ENCODE results near the gene GOSR2.
"Not testable (repeated sequence)": the region's sequence is repeated elsewhere in the genome, so short reads cannot be mapped to it uniquely, and the experiment has no call there.

The GOSR2 gene

GRCh38 chr17:46935658-46936266 lies 12.8 kb downstream of the GOSR2 start:
- DNase-seq, result no peak

- peak; percentile 40 for DNase-seq
These were observed 17.9 kb downstream of the GOSR2 start for GRCh38 chr17:46940692-46941404.

- DNase-seq, result peak; percentile 43
These were observed 19.7 kb downstream of the GOSR2 start for GRCh38 chr17:46942441-46943217.

DNA sequence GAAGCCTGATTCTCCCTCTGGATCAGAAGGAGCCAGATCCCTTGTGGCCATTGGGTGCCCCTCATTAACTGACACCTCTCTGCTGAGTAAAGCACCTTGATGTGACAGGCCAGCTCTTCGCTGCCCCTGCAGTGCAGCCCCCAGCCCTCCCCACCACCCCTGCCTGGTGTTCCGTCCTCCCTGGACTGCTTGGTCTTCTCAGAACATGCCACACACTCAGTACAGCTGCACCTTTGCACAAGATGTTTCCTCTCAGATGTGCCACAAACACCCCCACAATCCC lies 20.2 kb downstream of the GOSR2 start:
- no peak for DNase-seq

GRCh38 chr17:46943501-46944393 lies 20.8 kb downstream of the GOSR2 start:
- DNase-seq, result no peak

- no peak for DNase-seq
These were observed 22.0 kb downstream of the GOSR2 start for GRCh38 chr17:46944931-46945330.

DNA sequence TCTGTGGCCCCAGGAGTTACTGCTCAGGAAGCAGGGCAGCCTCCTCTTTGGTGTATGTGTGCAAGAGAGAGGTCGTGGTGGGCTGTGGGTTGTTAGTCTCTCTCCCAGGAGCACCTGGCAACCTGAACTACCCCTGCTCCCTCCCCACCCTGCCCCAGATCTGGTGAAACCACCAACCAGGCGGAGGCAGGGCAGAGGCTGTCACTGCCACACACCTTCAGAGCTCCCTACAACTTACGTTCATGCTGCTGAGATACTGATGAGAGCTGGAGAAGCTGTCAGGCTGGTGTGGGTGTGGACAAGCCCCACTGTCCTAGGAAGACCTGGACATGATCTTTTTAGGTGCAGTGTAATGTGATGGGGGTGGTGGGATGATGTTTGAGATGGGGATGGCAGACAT lies 24.3 kb downstream of the GOSR2 start:
- no peak for DNase-seq

DNA sequence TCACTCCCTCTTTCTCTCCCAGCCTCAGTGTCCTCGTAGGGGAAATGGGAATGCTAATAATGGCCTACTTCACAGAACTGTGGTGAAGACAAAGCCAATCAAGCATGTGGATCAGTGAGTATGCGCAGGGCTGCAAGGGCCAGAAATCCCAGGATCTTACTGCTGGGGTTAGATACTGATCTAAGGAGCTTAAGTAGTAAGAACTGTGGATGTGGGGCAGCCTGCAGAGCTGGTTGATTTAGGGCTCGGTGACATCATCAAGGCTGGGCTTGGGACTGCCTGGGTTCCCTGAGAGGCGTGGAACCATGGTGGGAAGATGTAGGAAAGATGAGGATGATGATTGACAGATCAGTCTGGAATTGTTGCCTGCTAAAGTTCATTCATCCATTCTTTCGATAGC lies 25.6 kb downstream of the GOSR2 start:
- no peak for DNase-seq

- DNase-seq, result no peak
These were observed 26.6 kb downstream of the GOSR2 start for GRCh38 chr17:46949291-46950174.

- DNase-seq, result no peak
These were observed 27.5 kb downstream of the GOSR2 start for GRCh38 chr17:46950342-46950996.

- no peak for DNase-seq
These were observed 28.1 kb downstream of the GOSR2 start for GRCh38 chr17:46950997-46951621.

DNA sequence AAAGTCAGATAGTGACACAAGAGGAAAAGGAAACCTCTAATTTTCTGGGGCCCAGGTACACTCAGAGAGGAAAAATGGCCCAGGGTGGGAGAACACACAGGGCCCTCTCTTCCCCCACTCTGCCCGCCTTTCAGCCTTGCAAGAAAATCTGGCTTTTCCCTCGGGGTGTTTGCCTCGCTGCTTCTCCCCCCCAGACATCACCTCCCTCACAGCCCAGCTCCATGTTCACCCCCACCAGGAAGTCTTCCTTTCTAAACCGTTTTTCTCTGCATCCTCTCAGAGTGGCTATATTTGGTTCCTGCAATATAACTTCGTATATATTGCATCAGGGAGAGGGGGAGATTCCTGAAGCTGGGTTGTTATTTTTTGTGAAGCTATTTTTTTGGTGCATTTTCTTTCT lies 28.7 kb downstream of the GOSR2 start:
- DNase-seq, result no peak

GRCh38 chr17:46952115-46952514 lies 29.2 kb downstream of the GOSR2 start:
- no peak for DNase-seq

DNA sequence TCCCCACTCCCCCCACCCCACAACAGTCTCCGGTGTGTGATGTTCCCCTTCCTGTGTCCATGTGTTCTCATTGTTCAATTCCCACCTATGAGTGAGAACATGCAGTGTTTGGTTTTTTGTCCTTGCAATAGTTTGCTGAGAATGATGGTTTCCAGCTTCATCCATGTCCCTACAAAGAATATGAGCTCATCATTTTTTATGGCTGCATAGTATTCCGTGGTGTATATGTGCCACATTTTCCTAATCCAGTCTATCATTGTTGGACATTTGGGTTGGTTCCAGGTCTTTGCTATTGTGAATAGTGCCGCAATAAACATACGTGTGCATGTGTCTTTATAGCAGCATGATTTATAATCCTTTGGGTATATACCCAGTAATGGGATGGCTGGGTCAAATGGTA lies 30.2 kb downstream of the GOSR2 start:
- not testable (repeated sequence) for DNase-seq

- no peak for DNase-seq
These were observed 35.2 kb downstream of the GOSR2 start for GRCh38 chr17:46958041-46958591.

DNA sequence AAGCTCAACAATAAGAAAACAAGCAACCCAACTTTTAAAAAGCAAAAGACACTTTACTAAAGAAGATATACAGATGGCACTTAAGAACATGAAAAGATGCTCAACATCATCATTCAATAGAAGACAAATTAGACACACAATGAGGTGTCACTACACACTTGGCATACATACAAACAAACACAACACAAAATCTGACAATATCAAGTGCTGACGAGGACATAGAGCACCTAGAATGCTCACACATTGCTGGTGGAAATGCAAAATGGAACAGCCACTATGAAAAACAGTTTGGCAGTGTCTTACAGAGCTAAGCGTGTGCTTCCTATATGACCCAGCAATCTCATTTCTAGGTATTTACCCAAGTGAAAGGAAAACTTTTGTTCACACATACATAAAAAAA lies 37.2 kb downstream of the GOSR2 start:
- DNase-seq, result no peak

- DNase-seq, result no peak
These were observed 39.4 kb downstream of the GOSR2 start for GRCh38 chr17:46962374-46962790.

GRCh38 chr17:46963571-46963970 lies 40.6 kb downstream of the GOSR2 start:
- DNase-seq, result no peak

- DNase-seq, result no peak
These were observed 41.6 kb downstream of the GOSR2 start for GRCh38 chr17:46964315-46965265.
